GM10266 (cell line): ENCODE measurements around the gene LGR5.
"Not testable (repeated sequence)": the region's sequence is repeated elsewhere in the genome, so short reads cannot be mapped to it uniquely, and the experiment has no call there.

Experiments
- DNase-seq: peaks from one replicate; pipeline ENCODE4 v3.0.0; 2012; ENCODE audit errors: extremely low spot score
- TF ChIP-seq, protein P1 (sequence below): IDR thresholded peaks from 2 replicates; pipeline ENCODE4 v1.5.1; 2012; ENCODE audit warnings: mild to moderate bottlenecking, low read depth; ENCODE audit not compliant: control insufficient read depth, insufficient read depth; ENCODE audit errors: missing control alignments

LGR5 gene

DNA sequence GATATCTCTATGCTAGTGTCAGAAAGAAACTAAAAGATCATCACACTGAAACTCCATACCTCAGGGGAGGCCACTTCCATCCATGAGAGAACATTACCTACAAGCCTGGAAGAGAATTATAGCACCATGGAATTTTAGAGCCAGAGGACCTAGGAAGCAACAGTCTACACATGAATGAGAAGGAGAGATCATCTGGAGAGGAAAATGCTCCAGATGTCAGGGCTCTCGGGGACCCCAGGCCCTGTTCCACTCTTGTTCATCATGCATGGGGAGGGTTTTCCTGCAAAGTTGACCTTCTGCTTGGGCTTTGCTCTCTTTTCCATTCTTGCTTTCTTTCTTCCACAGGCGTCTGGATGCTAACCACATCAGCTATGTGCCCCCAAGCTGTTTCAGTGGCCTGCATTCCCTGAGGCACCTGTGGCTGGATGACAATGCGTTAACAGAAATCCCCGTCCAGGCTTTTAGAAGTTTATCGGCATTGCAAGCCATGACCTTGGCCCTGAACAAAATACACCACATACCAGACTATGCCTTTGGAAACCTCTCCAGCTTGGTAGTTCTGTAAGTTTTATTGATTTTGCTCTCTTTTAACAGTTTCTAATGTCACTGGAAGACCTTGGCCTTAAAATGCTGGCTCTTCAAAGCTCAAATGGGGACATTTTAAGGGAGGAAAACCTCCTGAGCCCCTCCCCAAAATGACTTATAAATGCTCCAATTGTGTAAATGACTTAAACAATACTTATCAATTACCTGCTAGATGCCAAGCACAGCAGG, 113.3 kb downstream of the LGR5 start:
- no peak for DNase-seq
- TF ChIP-seq, protein P1, sequence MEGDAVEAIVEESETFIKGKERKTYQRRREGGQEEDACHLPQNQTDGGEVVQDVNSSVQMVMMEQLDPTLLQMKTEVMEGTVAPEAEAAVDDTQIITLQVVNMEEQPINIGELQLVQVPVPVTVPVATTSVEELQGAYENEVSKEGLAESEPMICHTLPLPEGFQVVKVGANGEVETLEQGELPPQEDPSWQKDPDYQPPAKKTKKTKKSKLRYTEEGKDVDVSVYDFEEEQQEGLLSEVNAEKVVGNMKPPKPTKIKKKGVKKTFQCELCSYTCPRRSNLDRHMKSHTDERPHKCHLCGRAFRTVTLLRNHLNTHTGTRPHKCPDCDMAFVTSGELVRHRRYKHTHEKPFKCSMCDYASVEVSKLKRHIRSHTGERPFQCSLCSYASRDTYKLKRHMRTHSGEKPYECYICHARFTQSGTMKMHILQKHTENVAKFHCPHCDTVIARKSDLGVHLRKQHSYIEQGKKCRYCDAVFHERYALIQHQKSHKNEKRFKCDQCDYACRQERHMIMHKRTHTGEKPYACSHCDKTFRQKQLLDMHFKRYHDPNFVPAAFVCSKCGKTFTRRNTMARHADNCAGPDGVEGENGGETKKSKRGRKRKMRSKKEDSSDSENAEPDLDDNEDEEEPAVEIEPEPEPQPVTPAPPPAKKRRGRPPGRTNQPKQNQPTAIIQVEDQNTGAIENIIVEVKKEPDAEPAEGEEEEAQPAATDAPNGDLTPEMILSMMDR, result no peak

DNA sequence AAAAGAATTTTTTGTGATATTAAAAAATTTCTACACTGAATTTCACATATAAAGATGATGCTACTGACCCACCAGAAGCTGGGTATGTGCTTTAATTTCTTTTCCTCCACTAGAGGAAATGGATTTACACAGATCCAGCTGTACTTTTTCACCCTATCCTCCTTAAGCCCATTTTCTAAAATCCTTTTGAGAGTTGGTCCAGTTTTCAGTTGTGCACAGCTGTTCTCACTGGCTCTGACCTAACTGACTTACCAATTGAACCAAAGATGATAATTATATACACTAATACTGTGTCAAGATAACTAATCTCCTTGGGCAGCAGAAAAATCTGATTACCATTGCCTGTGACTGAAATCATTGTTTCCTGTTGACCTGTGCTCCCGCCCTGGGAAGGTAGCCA, 115.6 kb downstream of the LGR5 start:
- TF ChIP-seq, protein P1, result no peak
- no peak for DNase-seq

DNA sequence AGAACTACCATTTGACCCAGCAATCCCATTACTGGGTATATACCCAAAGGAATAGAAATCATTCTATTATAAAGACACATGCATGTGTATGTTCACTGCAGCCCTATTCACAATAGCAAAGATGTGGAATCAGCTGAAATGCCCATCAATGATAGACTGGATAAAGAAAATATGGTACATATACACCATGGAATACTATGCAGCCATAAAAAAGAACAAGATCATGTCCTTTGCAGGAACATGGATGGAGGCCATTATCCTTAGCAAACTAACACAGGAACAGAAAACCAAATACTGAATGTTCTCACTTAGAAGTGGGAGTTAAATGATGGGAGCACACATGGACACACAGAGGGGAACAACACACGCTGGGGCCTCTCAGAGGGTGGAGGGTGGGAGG, 116.2 kb downstream of the LGR5 start:
- DNase-seq, result not testable (repeated sequence)

DNA sequence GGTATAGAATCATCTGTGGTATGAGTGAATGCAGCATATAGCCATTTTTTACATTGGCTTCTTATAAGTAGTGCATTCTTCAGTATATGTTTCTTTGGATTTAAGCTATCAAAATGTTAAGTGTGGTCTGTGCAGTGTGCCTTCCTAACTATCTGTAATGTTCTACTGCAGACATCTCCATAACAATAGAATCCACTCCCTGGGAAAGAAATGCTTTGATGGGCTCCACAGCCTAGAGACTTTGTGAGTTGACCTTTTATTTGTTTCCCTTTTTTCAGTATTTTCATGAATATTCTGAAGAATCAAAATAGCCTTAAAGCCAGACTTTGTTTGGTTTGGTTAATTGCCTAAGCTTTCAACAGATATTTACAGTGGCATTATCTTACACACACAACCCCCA, 116.8 kb downstream of the LGR5 start:
- DNase-seq, result no peak
- TF ChIP-seq, protein P1, result no peak

DNA sequence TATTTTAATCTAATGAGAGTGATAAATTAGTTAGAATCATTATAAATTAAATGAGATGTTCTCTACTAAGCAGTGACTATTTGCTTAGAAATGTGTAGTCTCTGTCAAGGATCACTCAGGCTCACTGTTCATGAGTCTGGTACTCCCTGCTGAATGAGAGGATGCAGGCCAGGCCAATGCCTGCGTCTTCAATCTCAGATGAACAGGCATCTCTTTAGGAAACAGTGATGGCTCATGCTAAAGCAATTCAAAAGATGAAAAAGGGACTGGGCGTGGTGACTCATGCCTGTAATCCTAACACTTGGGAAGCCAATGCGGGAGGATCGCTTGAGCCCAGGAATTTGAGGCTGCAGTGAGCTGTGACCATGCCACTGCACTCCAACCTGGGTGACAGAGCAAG, 117.3 kb downstream of the LGR5 start:
- DNase-seq, result no peak
- TF ChIP-seq, protein P1, result no peak

DNA sequence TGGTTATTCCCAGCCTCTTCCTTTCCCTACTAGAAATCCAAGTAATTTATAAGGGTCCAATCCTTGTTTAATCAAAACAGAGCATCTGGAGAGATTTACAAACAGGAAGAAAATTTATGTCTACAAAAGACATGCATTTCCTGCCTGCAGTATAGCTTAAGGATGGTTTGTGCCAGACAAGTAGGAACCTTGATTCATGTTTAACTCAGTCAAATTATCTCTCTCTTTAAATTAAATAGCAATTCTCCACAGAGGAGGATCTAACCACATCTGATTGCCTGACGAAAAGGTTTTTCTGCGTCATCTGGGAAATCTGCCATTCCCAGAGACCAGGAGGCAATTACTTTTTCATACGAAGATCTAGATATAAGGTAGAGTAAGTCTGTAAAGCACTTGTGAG, 118.8 kb downstream of the LGR5 start:
- DNase-seq, result no peak
- TF ChIP-seq, protein P1, result no peak

DNA sequence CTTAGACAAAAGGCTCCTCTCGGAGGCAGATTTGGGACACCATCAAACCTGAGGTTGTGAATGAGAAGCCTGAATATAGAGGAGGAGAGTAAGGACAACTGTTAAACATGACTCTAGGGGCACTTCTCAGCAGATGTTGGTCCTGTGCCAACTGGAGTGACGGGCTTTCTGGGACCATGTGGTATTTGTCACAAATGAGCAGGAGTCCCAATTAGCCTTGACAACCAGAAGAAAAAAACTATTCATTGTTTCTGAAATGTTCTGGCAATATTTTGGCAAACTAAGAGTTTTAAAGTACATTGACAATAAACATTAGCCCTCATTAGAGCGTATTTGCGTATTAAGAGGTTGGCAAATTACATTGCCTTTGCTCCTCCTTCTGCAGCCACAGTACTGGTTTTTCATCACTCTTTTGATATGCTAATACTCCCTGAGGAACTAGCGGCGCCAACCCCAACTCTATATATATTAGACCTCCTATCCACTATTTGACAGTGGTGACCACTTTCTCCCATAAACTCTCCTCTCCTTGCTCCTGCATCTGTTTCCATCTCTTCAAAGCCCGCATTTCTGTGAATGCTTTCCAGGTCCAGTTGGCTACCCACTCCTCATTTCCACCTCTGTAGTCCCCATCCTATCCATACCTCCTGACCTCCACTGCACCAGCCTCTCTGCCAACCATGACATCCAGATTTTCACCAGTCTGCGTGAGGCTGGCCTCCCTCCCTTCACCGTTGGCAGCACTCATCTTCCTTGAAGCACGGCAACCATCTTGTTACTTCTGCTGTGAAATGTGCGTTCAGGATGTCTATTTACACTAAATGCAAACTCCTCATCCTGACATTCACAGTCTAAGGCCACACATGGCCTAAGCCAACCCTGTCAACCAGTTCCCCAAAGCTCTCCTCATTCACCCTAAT, 123.3 kb downstream of the LGR5 start:
- no peak for DNase-seq
- TF ChIP-seq, protein P1, result no peak

DNA sequence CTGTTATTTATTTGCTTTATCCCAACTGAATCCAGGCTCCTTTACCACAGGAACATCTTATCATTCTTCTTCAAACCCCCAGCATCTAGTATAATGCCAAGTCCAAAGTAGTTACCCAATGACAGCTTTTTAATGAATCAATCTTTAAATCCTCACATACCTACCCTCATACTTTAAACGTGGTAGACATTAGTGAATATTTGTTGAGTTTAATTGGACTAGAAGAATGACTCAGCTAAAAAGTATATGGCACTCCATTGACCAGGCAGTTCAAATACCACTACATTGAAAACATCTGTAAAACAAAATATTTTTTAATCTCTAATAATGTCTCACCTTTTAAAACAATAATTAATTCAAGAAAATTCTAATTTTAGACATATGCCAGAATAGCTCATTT, 125.9 kb downstream of the LGR5 start:
- TF ChIP-seq, protein P1, result no peak

More for the DNA sequence above, 125.9 kb downstream of the LGR5 start:
- no peak for DNase-seq
